Measurements from ENCODE around the gene APOBEC3C.
"Not testable (repeated sequence)": the region's sequence is repeated elsewhere in the genome, so short reads cannot be mapped to it uniquely, and the experiment has no call there.

The APOBEC3C gene

DNA sequence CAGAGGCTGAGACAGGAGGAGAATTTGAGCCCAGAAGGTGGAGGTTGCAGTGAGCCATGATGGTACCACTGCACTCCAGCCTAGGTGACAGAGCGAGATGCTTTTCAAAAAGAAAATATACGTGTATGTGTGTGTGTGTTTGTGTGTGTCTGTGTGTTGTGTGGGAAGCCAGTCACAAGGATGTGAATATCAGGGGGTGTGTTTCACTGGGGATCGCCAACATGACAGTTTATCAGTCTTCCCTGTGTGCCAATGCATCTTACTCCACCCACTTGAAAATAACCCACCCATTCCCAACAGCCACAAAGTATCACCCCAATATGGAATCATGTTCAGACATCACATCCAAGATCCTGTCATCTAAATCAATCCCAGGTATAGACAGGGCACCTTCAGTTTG is 42.3 kb upstream of the APOBEC3C start:
- no peaks in the 10 kb centered on the region for H3K4me1 ChIP-seq (ENCODE audit: control insufficient read depth, insufficient read depth, low read length)
- H3K9ac ChIP-seq (ENCODE audit: low read depth, low read length) = no peak overlapping the region
- no peaks in the 10 kb centered on the region; the same call in 1 of the 2 replicates for H3K9me3 ChIP-seq (ENCODE audit: control insufficient read depth, insufficient read depth, low read length)
- H3K4me3 ChIP-seq (ENCODE audit: low read depth, low read length) = no peak overlapping the region
- no peak overlapping the region for H3K27ac ChIP-seq (ENCODE audit: low read depth, low read length)
- H3K36me3 ChIP-seq (ENCODE audit: control insufficient read depth, insufficient read depth, low read length) = no peaks in the 10 kb centered on the region
- H3K27me3 ChIP-seq (ENCODE audit: control insufficient read depth, insufficient read depth, low read length) = no peaks in the 10 kb centered on the region

DNA sequence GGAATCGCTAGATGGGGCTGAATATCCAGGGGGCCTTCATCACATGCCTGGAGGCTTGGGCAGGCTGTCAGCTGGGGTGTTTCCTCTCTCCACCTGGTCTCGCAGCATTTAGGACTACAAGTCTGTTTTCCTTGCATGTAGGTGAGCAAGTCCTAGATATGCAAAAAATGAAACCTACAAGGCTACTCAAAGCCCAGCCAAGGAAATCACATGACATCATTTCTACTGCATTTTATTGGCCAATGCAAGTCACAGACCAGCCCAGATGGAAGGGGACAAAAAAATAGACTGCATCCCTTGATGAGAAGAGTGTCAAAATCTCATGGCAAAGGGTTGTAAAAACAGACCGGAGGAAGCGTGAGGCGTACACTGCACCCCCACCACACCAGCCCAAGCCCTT is 41.5 kb upstream of the APOBEC3C start:
- no peak overlapping the region for H3K4me3 ChIP-seq (ENCODE audit: low read depth, low read length)
- no peaks in the 10 kb centered on the region for H3K36me3 ChIP-seq (ENCODE audit: control insufficient read depth, insufficient read depth, low read length)
- no peaks in the 10 kb centered on the region; the same call in 1 of the 2 replicates for H3K9me3 ChIP-seq (ENCODE audit: control insufficient read depth, insufficient read depth, low read length)
- no peaks in the 10 kb centered on the region for H3K27me3 ChIP-seq (ENCODE audit: control insufficient read depth, insufficient read depth, low read length)
- H3K4me1 ChIP-seq (ENCODE audit: control insufficient read depth, insufficient read depth, low read length) = no peaks in the 10 kb centered on the region
- no peak overlapping the region for H3K27ac ChIP-seq (ENCODE audit: low read depth, low read length)
- no peak overlapping the region for H3K9ac ChIP-seq (ENCODE audit: low read depth, low read length)

GRCh38 chr22:38973289-38974169 is 40.5 kb upstream of the APOBEC3C start:
- no peaks in the 10 kb centered on the region for H3K36me3 ChIP-seq (ENCODE audit: control insufficient read depth, insufficient read depth, low read length)
- no peak overlapping the region for H3K9ac ChIP-seq (ENCODE audit: low read depth, low read length)
- no peak overlapping the region for H3K27ac ChIP-seq (ENCODE audit: low read depth, low read length)
- H3K27me3 ChIP-seq (ENCODE audit: control insufficient read depth, insufficient read depth, low read length) = no peaks in the 10 kb centered on the region
- H3K9me3 ChIP-seq (ENCODE audit: control insufficient read depth, insufficient read depth, low read length) = no peaks in the 10 kb centered on the region; the same call in 1 of the 2 replicates
- H3K4me3 ChIP-seq (ENCODE audit: low read depth, low read length) = no peak overlapping the region
- H3K4me1 ChIP-seq (ENCODE audit: control insufficient read depth, insufficient read depth, low read length) = no peaks in the 10 kb centered on the region

DNA sequence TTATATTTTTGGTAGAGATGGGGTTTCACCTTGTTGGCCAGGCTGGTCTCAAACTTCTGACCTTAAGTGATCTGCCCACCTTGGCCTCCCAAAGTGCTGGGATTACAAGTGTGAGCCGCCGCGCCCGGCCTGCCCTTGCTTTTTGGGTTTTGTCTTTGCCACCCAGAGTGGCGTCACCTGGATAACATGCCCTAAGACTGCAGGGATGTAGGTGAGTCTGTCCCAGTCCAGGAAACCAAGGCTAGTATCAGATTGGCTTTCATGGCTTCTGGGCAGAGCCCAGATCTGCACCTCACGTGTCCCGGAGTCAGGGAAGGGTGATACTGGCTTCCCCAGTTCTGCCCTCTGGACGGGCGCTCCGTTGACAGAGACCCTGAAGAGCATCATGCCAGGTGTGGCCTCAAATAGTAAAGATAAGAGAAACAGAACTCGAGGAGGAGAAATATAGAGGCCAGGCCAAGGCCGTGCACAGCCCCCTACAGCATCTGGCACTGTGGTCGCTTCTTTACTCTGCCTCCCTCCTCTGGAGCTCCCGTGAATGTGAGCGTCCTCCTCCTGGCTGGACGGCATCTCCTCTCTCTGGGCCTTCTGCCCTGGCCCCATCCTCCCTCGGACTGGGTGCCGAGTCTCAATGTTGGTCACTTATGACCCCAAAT is 39.8 kb upstream of the APOBEC3C start:
- Histone ChIP-seq H3K27me3 (ENCODE audit: control insufficient read depth, insufficient read depth, low read length) (no peaks in the 10 kb centered on the region), H3K4me1 (ENCODE audit: control insufficient read depth, insufficient read depth, low read length) (no peaks in the 10 kb centered on the region), H3K9ac (ENCODE audit: low read depth, low read length) (no peak overlapping the region), H3K4me3 (ENCODE audit: low read depth, low read length) (no peak overlapping the region), H3K36me3 (ENCODE audit: control insufficient read depth, insufficient read depth, low read length) (no peaks in the 10 kb centered on the region), H3K27ac (ENCODE audit: low read depth, low read length) (no peak overlapping the region), H3K9me3 (ENCODE audit: control insufficient read depth, insufficient read depth, low read length) (no peaks in the 10 kb centered on the region; the same call in 1 of the 2 replicates)

- Histone ChIP-seq H3K9me3 (ENCODE audit: control insufficient read depth, insufficient read depth, low read length) (no peaks in the 10 kb centered on the region; the same call in 1 of the 2 replicates), H3K27ac (ENCODE audit: low read depth, low read length) (no peak overlapping the region), H3K9ac (ENCODE audit: low read depth, low read length) (no peak overlapping the region), H3K4me3 (ENCODE audit: low read depth, low read length) (no peak overlapping the region), H3K4me1 (ENCODE audit: control insufficient read depth, insufficient read depth, low read length) (no peaks in the 10 kb centered on the region), H3K27me3 (ENCODE audit: control insufficient read depth, insufficient read depth, low read length) (no peaks in the 10 kb centered on the region), H3K36me3 (ENCODE audit: control insufficient read depth, insufficient read depth, low read length) (no peaks in the 10 kb centered on the region)
Measured at GRCh38 chr22:38974826-38975175, 39.3 kb upstream of the APOBEC3C start.

- not testable (repeated sequence) for H3K36me3 ChIP-seq (ENCODE audit: control insufficient read depth, insufficient read depth, low read length); H3K9ac ChIP-seq (ENCODE audit: low read depth, low read length)
Measured at GRCh38 chr22:38977289-38977688, 36.8 kb upstream of the APOBEC3C start.

DNA sequence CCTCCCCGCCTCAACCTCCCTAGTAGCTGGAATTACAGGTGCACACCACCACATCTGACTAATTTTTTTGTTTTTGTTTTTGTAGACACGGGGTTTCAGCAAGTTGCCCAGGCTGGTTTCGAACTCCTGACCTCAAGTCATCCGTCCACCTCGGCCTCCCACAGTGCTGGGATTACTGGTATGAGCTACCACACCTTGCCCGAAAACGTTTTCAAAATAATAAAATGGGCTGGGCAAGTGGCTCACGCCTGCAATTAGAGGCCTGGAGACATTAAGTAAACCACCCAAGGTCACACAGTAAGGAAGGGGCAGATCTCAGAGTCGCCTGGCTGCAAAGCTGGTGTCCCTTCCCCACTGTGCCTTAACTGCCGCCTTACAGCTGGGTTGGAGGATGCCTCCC is 33.5 kb upstream of the APOBEC3C start:
- not testable (repeated sequence) for H3K27ac ChIP-seq (ENCODE audit: low read depth, low read length); H3K27me3 ChIP-seq (ENCODE audit: control insufficient read depth, insufficient read depth, low read length); H3K9me3 ChIP-seq (ENCODE audit: control insufficient read depth, insufficient read depth, low read length); H3K9ac ChIP-seq (ENCODE audit: low read depth, low read length); H3K4me1 ChIP-seq (ENCODE audit: control insufficient read depth, insufficient read depth, low read length); H3K4me3 ChIP-seq (ENCODE audit: low read depth, low read length); H3K36me3 ChIP-seq (ENCODE audit: control insufficient read depth, insufficient read depth, low read length)

More at GRCh38 chr22:38977289-38977688, 36.8 kb upstream of the APOBEC3C start:
- not testable (repeated sequence) for H3K9me3 ChIP-seq (ENCODE audit: control insufficient read depth, insufficient read depth, low read length); H3K4me3 ChIP-seq (ENCODE audit: low read depth, low read length); H3K27me3 ChIP-seq (ENCODE audit: control insufficient read depth, insufficient read depth, low read length); H3K4me1 ChIP-seq (ENCODE audit: control insufficient read depth, insufficient read depth, low read length); H3K27ac ChIP-seq (ENCODE audit: low read depth, low read length)

- Histone ChIP-seq H3K27ac (ENCODE audit: low read depth, low read length) (no peak overlapping the region), H3K36me3 (ENCODE audit: control insufficient read depth, insufficient read depth, low read length) (no peaks in the 10 kb centered on the region), H3K9me3 (ENCODE audit: control insufficient read depth, insufficient read depth, low read length) (no peaks in the 10 kb centered on the region; the same call in 1 of the 2 replicates), H3K27me3 (ENCODE audit: control insufficient read depth, insufficient read depth, low read length) (no peaks in the 10 kb centered on the region), H3K4me3 (ENCODE audit: low read depth, low read length) (no peak overlapping the region), H3K9ac (ENCODE audit: low read depth, low read length) (no peak overlapping the region), H3K4me1 (ENCODE audit: control insufficient read depth, insufficient read depth, low read length) (no peaks in the 10 kb centered on the region)
Measured at GRCh38 chr22:38981005-38981991, 32.8 kb upstream of the APOBEC3C start.

DNA sequence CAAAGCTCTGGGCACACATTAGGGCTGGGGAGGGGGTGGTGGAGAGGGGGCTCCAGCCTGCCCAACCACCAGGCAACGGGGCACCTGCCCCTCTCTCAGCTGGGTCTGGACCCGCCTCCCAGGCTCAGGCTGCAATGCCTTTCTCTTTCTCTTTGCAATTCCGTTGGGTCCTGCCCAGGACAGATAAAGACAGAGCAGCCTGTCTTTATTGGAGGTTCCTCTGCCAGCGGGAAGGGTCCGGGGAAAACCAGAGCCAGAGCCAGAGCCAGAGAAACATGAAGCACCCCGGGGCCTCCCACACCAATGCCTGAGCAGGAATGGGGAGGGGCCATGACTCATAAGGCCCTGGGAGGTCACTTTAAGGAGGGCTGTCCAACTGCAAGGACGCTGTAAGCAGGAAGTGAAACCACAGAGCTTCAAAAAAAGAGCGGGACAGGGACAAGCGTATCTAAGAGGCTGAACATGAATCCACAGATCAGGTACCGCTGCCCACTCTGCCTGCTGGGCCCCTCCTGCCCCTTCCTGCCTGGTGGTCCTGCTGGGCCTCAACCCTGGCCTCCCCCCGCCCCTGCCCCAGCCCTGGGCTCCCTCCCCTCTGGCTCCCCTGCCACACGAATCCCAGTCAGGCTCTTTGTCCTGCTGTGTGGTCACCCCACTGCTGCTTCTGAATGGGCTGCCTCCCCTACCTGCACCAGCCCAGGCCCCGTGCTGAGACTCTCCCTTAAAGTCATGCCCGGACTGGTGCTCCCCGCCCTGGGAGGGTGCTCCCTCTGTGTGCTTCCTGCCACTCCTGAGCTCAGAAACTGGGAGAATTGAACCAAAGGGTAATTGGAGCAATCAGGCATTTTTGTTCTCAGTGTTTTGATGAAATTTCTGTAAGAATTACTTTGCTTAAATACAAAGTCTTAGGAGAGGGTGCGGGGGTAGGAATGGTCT is 31.8 kb upstream of the APOBEC3C start, which contains the start of gene APOBEC3B:
TSS of gene APOBEC3B (plus strand) at position 356 of the 936 bp plus-strand sequence. CDS start at position 463, 107 bp downstream.
- Histone ChIP-seq H3K9ac (ENCODE audit: low read depth, low read length) (no peak within 1 kb of the TSS), H3K4me1 (ENCODE audit: control insufficient read depth, insufficient read depth, low read length) (no peaks in the 10 kb centered on the region)

DNA sequence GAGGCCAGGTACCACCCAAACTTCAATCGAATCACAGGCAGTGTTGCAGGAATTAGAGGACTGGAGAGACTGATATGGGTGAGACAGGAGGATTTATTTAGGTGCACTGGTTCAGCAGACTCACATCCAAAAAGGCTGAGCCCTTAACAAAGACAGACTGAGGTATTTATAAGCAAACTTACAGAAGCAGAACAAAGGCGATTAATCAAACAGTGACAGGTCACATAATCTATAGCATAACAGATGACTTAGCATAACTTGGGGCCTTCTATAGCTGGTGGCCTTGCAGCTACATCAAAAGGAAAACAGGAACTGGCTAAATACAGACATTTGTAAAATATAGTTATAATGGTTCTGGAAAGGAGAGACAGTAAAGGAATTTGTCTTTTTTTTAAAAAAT is 29.8 kb upstream of the APOBEC3C start:
- H3K36me3 ChIP-seq (ENCODE audit: control insufficient read depth, insufficient read depth, low read length) = no peaks in the 10 kb centered on the region
- H3K4me1 ChIP-seq (ENCODE audit: control insufficient read depth, insufficient read depth, low read length) = no peaks in the 10 kb centered on the region
- no peak overlapping the region for H3K4me3 ChIP-seq (ENCODE audit: low read depth, low read length)
- H3K9ac ChIP-seq (ENCODE audit: low read depth, low read length) = no peak overlapping the region
- no peak overlapping the region for H3K27ac ChIP-seq (ENCODE audit: low read depth, low read length)
- H3K9me3 ChIP-seq (ENCODE audit: control insufficient read depth, insufficient read depth, low read length) = no peaks in the 10 kb centered on the region; the same call in 1 of the 2 replicates
- H3K27me3 ChIP-seq (ENCODE audit: control insufficient read depth, insufficient read depth, low read length) = no peaks in the 10 kb centered on the region

More for the DNA sequence above, 31.8 kb upstream of the APOBEC3C start, which contains the start of gene APOBEC3B:
- Histone ChIP-seq H3K27me3 (ENCODE audit: control insufficient read depth, insufficient read depth, low read length) (no peaks in the 10 kb centered on the region), H3K9me3 (ENCODE audit: control insufficient read depth, insufficient read depth, low read length) (no peaks in the 10 kb centered on the region; the same call in 1 of the 2 replicates), H3K36me3 (ENCODE audit: control insufficient read depth, insufficient read depth, low read length) (no peaks in the 10 kb centered on the region), H3K27ac (ENCODE audit: low read depth, low read length) (no peak within 1 kb of the TSS), H3K4me3 (ENCODE audit: low read depth, low read length) (no peak within 1 kb of the TSS)

Data from HUES48 (cell line).